ENCODE results near the gene RAB34.
A peak's percentile ranks its signal among the peaks of the same experiment; 100 is the strongest.

RAB34 gene

DNA sequence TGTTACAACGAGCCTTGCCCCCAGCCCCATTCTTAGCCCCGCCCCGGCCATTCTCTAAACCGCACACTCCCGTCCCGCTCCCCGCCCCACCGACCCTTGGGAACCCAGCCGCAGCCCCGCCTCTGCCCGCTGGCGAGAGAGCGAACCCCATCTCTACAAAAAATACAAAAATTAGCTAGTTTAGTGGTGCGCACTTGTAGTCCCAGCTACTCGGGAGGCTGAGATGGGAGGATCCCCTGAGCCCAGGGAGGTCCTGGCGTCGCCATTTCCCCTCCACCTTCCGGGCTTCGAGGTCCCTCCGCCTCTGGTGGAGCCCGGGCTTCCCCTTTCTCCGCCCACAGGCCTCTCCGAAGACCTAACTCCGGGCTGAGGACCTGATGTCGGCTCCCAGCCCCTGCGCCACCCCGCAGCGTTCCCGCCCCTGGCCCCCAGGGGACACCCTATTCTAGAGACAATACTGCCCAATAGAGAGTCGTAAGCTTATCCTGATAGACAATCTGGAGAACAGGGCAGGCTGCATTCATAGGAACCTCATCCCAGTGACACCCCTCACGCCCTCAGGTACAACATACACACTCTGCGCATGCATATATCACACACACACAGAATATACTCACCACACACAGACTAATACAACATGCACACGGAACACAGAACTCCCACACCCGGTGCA, 5.5 kb downstream of the RAB34 start:
- DNase-seq (ENCODE audit: low read depth), result peak; percentile 53

GRCh38 chr17:28711723-28712031, 6.0 kb downstream of the RAB34 start, which contains the start of gene PROCA1:
Gene PROCA1, minus strand, starts transcription at chr17:28711888. Its CDS starts 228 bp downstream, at chr17:28711660.
- DNase-seq (ENCODE audit: low read depth), result peak; percentile 27

GRCh38 chr17:28710861-28711722, 6.6 kb downstream of the RAB34 start:
- peak; percentile 83 for DNase-seq (ENCODE audit: low read depth)

- no peak for DNase-seq (ENCODE audit: low read depth)
Measured at GRCh38 chr17:28707339-28707720, 10.3 kb downstream of the RAB34 start.

DNA sequence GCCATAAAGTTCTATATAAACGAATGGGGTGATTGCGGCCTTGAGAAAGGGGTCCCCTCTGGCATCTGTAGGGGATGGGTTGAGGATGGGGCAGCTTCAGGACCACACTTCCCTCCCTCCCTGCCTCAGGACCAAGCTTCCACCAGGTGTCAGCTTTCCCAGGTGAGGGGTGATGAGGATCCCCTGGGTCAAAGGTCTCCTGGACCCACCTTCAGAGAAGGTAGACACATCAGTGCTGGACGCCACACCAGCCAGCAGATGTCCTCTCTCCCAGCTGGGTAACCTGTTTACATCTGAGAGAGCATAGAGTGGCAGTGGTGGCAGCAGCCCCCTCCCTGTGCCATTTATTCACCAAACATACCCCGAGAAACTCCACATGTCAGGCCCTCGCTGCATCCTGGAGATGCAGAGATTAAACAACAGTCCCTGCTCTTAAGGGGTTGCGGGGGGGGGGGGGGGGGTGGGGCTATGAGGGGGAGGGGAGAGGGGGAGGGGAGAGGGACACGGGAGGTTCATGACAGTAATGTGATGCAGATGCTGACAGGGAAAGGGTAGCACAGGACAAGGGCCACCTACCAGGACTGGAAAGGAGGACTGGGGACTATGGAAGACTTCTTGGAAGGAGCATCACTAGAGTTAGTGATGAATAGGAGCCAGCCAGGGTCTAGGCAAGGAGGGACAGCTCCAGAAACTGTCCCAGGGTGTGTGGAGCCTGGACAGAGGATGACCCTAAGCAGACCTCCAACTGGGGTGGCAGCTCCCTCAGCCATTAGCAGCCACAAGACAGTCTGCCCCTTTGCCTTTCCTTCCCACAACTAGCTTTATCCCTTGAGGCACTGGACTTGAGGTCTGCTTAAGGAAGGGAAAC, 11.0 kb downstream of the RAB34 start:
- DNase-seq (ENCODE audit: low read depth), result no peak

DNA sequence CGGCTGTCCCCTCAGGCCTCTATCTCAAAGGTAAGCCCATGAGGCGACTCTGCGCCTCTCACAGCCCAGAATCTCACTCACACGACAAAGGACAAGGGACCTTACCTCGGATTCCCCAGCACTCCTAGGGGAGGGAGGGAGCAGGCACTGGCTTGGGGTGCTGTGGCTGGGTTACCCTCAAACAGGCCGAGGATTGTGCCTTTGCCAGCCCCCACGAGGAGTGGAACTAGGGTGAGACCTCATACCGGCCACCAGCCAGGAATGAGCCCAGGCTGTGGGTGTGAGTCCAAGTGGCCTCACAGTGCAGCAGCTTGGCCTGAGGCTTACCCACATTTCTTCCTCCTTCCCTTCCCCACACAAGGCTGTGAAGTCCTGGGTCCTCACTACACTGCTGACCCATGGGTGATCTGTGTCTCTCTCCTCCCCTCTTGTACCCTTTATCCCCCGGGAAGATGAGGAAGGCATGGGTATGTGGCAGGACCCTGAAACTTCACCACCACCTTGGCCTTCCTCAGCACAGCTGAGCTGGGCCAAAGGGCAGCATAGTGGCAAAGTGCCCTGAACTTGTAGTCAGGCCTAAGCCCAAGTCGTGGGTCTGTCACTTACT, 11.8 kb downstream of the RAB34 start:
- DNase-seq (ENCODE audit: low read depth), result no peak

- DNase-seq (ENCODE audit: low read depth), result no peak
Measured at GRCh38 chr17:28705074-28705659, 12.5 kb downstream of the RAB34 start.

DNA sequence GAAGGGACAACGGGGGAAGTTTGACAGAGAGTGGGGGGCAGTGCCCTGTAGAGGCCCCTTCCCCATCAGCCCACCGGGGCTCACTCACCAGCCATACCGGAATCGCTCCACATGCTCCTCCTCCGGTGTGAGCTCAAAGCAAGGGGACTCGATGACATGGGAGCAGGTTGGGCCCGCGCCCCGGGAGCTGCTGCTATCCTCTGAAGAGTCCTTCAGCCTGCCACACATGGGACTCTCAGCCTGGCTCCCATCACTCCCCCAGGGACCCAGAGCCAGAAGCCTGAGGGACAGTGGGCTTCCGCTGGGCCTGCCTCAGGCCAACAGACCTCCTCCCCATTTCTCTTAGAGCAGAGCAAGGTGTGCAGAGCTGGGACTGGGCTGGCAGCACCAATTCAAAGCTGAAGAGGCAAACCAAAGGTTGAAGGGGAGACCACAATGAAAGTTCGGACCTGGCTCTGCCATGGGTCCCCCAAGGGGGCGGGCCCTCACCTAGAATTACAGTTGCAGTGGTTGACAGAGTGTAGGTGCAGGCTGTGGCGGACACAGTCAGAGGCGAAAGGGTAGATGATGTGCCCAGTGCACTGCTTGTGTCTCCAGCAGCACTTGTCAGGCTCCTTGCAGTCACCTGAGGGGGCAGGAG, 13.3 kb downstream of the RAB34 start:
- DNase-seq (ENCODE audit: low read depth), result no peak

DNA sequence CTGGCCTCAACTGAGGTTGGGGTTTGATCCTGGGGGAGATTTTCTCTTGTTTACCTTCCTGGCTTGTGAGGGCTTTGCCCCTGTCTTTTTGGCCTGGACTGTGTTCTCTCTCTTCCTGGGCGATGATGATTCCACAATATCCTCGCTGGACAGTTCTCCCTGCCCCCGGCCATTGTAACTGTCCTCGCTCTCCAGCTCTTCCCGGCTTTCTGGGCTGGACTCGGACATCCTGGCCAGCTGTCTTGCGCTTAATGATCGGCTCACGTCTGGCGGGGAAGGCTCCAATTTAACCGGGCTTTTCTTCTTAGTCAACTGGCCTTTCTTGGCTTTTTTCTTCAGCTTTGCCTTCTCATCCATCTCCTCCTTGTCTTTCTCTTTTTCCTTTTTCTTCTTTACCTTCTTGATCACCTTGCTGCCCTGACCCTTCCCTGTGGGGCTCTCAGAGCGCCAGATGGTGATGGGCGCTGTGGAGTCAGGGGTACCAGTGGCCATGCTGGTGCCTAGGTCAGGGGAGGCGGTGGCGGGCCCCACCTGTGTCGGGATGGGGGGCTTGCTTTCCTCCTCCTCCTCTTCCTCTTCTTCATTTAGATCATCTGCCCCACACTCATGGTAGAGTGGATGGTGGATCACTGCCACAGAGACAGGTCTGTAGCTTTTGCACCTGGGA, 14.0 kb downstream of the RAB34 start:
- DNase-seq (ENCODE audit: low read depth), result no peak

- no peak for DNase-seq (ENCODE audit: low read depth)
Measured at GRCh38 chr17:28702752-28703150, 14.9 kb downstream of the RAB34 start.

- DNase-seq (ENCODE audit: low read depth), result no peak
Measured at GRCh38 chr17:28702026-28702751, 15.5 kb downstream of the RAB34 start.

GRCh38 chr17:28700830-28701492, 16.7 kb downstream of the RAB34 start:
- no peak for DNase-seq (ENCODE audit: low read depth)

DNA sequence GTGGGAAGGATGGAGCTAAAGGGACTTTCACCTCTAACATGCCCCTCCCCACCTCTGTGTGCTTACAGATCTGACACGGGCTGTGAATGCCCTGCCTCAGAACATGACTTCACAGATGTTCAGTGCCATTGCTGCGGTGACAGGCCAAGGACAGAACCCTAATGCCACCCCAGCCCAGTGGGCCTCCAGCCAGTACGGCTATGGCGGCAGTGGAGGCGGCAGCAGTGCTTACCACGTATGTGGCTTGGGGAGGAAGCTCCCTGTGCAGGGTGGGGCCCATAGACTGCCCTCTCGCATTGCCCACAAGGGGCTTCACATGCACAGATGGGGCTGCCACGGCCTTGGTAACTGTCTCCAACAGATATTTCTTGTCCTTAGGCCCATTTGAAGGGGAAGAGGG, 17.4 kb downstream of the RAB34 start:
- DNase-seq (ENCODE audit: low read depth), result no peak

GRCh38 chr17:28698253-28698941, 19.3 kb downstream of the RAB34 start:
- DNase-seq (ENCODE audit: low read depth), result no peak

- no peak for DNase-seq (ENCODE audit: low read depth)
Measured at GRCh38 chr17:28693869-28694268, 23.8 kb downstream of the RAB34 start.

GRCh38 chr17:28689011-28689410, 28.7 kb downstream of the RAB34 start:
- no peak for DNase-seq (ENCODE audit: low read depth)

DNA sequence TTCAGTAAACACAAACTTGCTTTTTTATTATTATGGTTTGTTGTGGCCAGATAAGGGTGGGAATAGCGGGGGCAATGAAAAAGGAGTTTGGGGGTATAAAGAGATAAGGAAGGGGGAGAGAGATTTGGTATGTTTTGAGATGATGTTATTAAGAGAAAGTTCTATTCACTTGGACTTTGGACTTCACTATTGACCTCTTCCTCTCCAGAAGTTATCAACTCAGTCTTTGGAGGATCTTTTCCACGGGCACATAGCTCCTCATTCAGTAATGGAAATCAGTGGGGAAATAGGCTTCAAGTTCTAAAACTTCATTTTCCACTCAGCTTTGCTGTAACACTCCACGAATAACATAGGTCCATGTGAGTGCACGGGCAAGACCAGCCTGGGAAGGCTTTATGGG, 29.2 kb downstream of the RAB34 start:
- no peak for DNase-seq (ENCODE audit: low read depth)

DNA sequence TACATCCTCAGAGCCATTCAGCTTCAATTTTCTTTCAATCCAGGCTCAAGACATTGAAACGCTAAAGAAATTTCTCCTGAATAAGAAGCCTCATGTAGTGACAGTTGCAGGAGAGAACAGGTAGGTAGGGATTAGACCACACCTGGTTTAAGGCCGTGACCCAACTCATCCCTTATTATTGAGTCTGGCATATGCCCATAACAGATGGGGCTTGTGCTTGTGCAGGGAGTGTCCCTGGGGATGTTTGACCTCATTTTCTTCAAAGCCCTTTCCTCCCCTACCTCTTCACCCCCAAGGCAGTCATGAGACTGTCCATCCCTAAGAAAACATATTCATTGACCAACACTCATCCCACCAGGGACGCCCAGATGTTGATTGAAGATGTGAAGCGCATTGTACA, 31.4 kb downstream of the RAB34 start:
- DNase-seq (ENCODE audit: low read depth), result no peak

DNA sequence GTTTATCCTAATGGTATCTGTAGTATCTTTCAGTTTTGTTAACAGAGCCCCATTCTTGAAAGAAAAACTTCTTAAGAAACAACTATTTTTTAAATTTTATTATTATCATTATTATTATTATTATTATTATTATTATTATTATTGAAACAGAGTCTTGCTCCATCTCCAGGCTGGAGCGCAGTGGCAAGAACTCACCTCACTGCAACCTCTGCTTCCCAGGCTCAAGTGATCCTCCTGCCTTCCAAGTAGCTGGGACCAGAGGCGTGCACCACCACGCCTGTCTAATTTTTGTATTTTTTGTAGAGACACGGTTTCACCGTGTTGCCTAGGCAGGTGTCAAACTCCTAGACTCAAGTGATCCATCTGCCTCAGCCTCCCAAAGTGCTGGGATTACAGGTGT, 32.3 kb downstream of the RAB34 start:
- DNase-seq (ENCODE audit: low read depth), result no peak
